DND-41 (cell line): Measurements from ENCODE around the gene SNX2.

Experiments used
- EZH2 ChIP-seq: IDR thresholded peaks from 3 replicates; pipeline ENCODE4 v1.6.1; 2012; ENCODE audit warnings: borderline replicate concordance, low read depth, mild to moderate bottlenecking, moderate library complexity, low read length, inconsistent platforms; ENCODE audit not compliant: severe bottlenecking
- TF ChIP-seq, protein P1 (sequence below): IDR thresholded peaks from 2 replicates; pipeline ENCODE4 v1.5.1; 2012; ENCODE audit warnings: borderline replicate concordance, low read length, moderate library complexity, mild to moderate bottlenecking; ENCODE audit not compliant: poor library complexity, severe bottlenecking; ENCODE audit errors: extremely low read depth

DNA sequence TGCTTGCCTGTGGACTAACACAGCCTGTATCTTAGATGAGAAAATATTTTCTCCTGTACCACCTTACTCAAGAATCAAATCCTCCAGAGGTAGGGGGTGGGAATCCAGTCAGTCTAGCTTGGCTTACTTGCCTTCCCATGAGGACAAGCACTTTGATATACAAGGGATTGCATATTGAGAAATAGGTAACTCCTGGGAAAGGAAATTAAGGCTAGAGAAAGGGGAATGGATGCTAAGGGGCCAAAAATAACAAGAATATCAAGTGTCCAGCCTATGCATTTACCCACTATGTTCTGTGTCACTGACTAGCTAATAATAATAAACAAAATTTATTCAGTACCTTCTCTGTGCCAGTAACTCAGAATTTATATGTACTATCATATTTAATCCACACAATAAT, 21.4 kb upstream of the SNX2 start:
- TF ChIP-seq, protein P1, sequence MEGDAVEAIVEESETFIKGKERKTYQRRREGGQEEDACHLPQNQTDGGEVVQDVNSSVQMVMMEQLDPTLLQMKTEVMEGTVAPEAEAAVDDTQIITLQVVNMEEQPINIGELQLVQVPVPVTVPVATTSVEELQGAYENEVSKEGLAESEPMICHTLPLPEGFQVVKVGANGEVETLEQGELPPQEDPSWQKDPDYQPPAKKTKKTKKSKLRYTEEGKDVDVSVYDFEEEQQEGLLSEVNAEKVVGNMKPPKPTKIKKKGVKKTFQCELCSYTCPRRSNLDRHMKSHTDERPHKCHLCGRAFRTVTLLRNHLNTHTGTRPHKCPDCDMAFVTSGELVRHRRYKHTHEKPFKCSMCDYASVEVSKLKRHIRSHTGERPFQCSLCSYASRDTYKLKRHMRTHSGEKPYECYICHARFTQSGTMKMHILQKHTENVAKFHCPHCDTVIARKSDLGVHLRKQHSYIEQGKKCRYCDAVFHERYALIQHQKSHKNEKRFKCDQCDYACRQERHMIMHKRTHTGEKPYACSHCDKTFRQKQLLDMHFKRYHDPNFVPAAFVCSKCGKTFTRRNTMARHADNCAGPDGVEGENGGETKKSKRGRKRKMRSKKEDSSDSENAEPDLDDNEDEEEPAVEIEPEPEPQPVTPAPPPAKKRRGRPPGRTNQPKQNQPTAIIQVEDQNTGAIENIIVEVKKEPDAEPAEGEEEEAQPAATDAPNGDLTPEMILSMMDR, result no peak
- TF ChIP-seq EZH2, result no peak
